HG02840 (cell line): ENCODE results near the gene SNX14.
A peak's percentile ranks its signal among the peaks of the same experiment; 100 is the strongest.
"Not testable (repeated sequence)": the region's sequence is repeated elsewhere in the genome, so short reads cannot be mapped to it uniquely, and the experiment has no call there.

Source experiments
- ATAC-seq: cut with Tn5 transposase; IDR thresholded peaks from one replicate; pipeline ENCODE4 v1.9.1; 2021; ENCODE audit warnings: mild to moderate bottlenecking, moderate library complexity, moderate number of reproducible peaks; ENCODE audit not compliant: unreplicated experiment, low FRiP score

Gene SNX14, protein sequence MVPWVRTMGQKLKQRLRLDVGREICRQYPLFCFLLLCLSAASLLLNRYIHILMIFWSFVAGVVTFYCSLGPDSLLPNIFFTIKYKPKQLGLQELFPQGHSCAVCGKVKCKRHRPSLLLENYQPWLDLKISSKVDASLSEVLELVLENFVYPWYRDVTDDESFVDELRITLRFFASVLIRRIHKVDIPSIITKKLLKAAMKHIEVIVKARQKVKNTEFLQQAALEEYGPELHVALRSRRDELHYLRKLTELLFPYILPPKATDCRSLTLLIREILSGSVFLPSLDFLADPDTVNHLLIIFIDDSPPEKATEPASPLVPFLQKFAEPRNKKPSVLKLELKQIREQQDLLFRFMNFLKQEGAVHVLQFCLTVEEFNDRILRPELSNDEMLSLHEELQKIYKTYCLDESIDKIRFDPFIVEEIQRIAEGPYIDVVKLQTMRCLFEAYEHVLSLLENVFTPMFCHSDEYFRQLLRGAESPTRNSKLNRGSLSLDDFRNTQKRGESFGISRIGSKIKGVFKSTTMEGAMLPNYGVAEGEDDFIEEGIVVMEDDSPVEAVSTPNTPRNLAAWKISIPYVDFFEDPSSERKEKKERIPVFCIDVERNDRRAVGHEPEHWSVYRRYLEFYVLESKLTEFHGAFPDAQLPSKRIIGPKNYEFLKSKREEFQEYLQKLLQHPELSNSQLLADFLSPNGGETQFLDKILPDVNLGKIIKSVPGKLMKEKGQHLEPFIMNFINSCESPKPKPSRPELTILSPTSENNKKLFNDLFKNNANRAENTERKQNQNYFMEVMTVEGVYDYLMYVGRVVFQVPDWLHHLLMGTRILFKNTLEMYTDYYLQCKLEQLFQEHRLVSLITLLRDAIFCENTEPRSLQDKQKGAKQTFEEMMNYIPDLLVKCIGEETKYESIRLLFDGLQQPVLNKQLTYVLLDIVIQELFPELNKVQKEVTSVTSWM

GRCh38 chr6:85593438-85594196 is at the start of gene SNX14:
Gene SNX14, minus strand, starts transcription at chr6:85593858. Its CDS starts 140 bp downstream, at chr6:85593718.
- peak; percentile 93 for ATAC-seq

GRCh38 chr6:85642774-85643536 is 49.3 kb upstream of the SNX14 start, which contains the start of gene SYNCRIP:
Gene SYNCRIP, minus strand, starts transcription at chr6:85642886. Its CDS starts 1,447 bp downstream, at chr6:85641439.
- peak; percentile 80 for ATAC-seq

DNA sequence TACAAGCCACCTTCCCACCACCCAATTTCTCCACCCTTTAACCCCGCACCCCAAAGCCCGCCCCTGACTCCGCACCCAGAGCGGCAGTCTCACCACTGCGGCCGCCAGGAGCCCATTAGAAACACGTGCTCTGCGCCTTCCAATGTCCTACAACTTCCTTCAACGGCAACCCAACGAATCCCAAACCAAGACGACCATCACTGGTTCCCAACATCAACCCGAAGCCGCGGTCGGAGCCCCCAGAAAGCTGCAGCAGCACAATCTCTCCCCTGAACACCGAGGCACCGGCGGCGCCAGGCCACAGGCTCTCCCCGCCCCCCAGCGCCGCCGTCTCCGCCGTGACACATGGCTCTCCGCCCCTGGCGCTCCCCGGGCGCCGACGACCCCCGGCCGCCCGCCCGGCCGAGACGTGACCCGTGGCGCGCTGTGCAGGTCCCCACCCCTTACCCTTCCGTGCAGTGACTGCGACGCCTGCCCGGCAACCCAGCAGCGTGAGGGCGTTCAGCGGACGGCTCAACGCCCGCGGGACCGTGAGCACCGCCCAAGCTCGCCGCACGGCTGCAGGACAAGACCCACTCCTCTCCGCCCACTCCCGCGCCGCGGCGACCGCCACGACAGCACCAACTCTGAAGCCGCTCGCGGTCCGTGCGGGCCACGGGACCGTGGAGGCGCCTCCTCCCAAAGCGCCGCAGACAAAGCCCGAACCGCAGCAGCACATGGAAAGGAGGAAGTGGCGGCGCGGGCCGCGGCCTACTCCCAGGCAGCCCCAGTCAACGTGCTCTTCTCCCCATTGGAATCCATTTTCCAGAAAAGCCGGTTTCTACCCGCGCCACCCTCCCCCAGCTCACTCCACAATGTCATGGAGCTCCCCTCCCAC is 48.5 kb upstream of the SNX14 start:
- ATAC-seq, result no peak

- ATAC-seq, result no peak
These were observed 47.9 kb upstream of the SNX14 start for GRCh38 chr6:85641522-85641896.

DNA sequence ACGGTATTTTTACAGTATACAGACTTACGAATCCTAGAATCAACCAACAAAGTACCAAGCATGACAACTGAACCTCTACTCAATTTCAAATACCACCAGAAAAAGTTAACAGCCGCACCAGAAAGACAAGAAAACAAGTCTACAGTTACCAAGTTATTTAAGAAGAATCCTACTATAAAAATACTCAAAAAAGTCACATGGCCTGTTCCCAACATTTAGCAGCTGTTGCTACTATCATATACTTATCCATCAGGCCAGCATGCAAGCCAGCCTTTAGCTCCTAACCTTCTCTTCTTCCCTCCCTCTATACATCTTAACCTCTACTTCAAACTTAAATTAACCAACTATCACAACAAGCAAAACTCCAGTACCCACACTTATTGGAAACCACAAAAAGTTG is 47.2 kb upstream of the SNX14 start:
- no peak for ATAC-seq

- ATAC-seq, result no peak
These were observed 43.9 kb upstream of the SNX14 start for GRCh38 chr6:85637579-85637978.

DNA sequence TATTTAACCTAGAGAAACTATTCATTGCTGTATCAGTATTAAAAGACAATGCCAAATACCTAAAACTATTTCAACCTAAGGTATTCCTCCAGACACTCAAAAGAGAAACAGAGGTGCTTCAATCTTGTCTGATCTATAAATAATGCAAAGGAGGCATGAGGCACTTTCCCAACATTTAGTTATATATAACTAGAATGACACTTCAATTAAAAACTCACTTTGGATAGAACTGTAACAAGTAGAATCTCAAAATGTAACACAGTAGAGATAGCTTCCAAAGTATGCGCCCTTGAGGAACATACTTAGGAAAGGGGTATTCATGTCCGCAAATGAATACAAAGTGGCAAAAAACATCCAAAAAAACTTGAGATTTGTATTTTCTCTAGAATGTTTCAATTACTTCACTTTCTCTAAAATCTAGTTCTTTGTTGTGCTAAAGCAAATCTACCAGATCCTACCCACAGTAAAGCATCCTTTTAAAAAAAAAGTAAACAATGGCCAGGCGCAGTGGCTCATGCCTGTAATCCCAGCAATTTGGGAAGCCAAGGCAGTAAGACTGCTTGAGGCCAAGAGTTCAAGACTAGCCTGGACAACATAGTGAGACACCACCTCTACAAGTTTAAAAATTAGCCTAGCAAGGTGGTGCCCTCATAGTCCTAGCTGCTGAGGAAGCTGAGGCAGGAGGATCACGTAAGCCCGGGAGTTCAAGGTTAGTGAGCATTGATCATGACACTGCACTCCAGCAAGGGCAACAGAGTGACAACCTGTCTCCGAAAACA is 38.7 kb upstream of the SNX14 start:
- ATAC-seq, result no peak

DNA sequence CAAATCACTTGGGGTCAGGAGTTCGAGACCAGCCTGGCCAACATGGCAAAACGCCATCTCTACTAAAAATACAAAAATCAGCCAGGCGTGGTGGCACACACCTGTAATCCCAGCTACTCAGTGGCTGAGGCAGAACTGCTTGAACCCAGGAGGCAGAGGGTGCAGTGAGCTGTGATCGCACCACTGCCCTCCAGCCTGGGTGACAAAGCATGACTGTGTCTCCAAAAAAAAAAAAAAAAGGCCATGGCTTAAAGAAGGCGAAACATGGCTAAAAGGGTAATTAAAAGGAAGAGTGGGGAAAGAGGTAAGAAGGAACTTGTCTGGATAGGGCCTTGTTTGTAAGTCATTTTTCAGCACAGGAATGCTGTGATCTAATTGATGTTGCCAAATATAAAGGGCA is 37.5 kb upstream of the SNX14 start:
- ATAC-seq, result not testable (repeated sequence)

DNA sequence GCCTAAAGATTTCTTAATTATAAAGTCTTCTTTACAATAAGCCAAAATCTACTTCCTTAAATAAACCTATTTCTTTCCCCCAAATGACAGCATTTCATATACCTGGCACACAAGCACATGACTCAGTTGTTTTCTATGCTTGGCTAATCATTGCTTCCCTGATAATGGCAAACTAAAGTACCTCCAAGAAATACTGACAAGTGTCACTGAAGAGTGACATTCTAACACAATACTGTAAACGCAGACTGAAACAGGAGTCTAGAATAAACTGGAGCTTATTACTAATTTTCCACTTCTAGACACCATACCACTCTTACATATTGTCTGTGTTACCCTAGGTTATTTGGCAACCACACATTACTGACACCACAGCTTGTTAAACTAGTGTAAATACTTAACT is 34.7 kb upstream of the SNX14 start:
- ATAC-seq, result no peak

DNA sequence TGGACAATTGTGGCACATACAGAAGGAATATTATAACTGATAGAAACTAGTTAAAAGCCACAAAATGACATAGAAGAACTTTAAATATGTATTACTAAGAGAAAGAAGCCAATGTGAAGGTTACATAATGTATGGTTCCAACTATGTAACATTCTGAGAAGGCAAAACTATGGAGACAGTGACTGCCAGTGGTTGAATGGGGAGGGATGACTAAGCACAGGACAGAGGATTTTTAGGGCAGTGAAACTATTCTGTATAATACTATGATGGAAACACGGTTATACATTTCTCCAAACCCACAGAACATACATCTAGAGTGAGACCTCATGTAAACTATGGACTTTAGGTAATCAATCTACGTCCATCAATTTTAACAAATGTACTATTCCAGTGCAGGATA is 26.6 kb upstream of the SNX14 start:
- no peak for ATAC-seq

- ATAC-seq, result no peak
These were observed 21.1 kb upstream of the SNX14 start for GRCh38 chr6:85614780-85615179.

GRCh38 chr6:85612690-85613474 is 19.2 kb upstream of the SNX14 start:
- ATAC-seq, result no peak

DNA sequence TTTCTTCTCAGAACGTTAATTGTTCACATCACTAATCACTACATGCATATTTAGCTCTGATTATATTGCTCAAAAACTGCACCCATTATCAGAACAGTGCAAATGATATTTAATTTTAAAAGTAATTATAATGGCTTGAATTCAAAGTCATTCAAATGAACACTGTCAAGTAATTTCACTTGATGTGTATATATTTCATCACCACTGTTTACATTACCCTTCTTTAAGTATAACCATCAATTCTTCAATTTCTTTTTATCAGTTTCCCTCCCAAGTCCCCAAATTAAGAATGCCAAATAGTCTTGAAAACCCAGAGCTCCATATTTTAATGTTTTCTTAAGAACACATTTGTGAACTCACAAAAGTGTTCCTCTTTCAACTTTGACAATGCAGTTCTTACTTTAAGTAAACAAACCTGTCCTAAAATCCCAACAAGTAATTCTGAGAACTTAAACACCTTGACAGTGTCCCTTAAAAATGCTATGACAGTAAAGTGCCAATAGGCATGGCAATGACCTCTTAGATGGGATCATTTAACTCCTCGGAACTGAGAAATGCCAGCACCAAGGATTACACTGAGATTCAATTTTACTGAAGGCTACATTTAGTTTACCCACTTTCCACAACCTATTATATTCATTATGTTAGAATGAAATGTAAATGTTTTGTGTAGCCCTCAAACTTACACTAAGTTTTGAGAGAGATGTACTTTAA is 16.7 kb upstream of the SNX14 start:
- ATAC-seq, result no peak

GRCh38 chr6:85602100-85602499 is 8.4 kb upstream of the SNX14 start:
- no peak for ATAC-seq

DNA sequence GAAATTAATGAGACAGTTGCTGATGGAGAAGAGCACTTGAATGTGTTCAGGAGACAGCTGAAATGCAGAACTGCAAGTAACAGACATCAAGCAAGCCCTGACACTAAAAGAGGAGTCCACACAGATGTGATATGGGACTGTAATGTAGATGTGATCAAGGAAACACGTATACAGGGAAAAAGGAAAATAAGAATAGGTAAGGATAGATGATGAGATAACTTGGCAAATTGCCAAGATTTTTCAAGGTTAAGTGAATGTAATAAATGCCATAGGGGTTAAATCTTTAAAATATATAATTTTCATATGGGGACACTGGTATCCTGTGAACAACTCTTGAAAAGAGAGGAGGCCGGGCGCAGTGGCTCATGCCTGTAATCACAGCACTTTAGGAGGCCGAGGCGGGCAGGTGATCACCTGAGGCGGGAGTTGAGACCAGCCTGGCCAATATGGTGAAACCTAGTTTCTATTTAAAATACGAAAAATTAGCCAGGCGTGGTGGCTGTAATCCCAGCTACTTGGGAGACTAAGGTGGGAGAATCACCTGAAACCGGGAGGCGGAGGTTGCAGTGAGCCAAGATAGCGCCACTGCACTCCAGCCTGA is 7.2 kb upstream of the SNX14 start:
- no peak for ATAC-seq

GRCh38 chr6:85594197-85594930 is 706 bp upstream of the SNX14 start:
- peak; percentile 5 for ATAC-seq
